ENCODE measurements around the gene CFDP1. TPM values are rescaled to one million over a fixed set of nuclear protein-coding genes. Genes with fewer than 3 reads are reported as not detected.

The CFDP1 gene
- total and polyA plus RNA-seq, 12 donors = 40.6 to 129 (median 61.4) TPM

DNA sequence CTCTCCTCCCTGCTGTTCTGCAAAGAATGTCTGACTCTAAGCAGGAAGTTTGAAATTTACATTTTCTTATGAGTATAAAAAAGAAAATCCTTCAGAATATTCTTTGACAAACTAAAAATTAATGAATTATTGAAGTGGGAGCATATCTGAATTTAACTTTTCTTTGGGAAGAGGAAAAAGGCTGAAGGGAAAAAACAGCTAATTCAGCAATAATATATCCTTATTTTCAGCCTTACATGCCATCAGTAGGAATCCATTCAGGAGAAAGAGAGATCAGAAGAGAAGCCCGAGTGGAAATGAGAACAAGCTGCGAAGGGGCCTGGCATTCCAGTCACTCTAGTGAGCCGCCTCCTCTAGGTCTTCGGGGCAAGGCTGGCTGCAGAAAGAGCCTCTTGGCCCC, 140.1 kb downstream of the CFDP1 start:
- no peaks in the 10 kb centered on the region for H3K9me3 ChIP-seq (replicated peaks in 1 of 3)
- H3K4me3 ChIP-seq = no peak overlapping the region
- H3K36me3 ChIP-seq (replicated peaks in 1 of 2) = no peaks in the 10 kb centered on the region
- H3K4me1 ChIP-seq (replicated peaks in 1 of 2) = peaks cover 0 to 15% of the 10 kb centered on the region in 2 donors
- intact Hi-C loops (cut with DNase I) = no loop called here
- TF ChIP-seq, protein P1, sequence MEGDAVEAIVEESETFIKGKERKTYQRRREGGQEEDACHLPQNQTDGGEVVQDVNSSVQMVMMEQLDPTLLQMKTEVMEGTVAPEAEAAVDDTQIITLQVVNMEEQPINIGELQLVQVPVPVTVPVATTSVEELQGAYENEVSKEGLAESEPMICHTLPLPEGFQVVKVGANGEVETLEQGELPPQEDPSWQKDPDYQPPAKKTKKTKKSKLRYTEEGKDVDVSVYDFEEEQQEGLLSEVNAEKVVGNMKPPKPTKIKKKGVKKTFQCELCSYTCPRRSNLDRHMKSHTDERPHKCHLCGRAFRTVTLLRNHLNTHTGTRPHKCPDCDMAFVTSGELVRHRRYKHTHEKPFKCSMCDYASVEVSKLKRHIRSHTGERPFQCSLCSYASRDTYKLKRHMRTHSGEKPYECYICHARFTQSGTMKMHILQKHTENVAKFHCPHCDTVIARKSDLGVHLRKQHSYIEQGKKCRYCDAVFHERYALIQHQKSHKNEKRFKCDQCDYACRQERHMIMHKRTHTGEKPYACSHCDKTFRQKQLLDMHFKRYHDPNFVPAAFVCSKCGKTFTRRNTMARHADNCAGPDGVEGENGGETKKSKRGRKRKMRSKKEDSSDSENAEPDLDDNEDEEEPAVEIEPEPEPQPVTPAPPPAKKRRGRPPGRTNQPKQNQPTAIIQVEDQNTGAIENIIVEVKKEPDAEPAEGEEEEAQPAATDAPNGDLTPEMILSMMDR (IDR thresholded peaks at IDR 0.05) = no peak
- no peak for TF ChIP-seq POLR2A (IDR thresholded peaks at IDR 0.05)
- no peak for DNase-seq
- H3K27ac ChIP-seq = no peak overlapping the region
- H3K27me3 ChIP-seq = no peaks in the 10 kb centered on the region
- 78 to 97% (median 91%) methylated on average over 4 of the region's 4 CpGs for WGBS, 4 donors

DNA sequence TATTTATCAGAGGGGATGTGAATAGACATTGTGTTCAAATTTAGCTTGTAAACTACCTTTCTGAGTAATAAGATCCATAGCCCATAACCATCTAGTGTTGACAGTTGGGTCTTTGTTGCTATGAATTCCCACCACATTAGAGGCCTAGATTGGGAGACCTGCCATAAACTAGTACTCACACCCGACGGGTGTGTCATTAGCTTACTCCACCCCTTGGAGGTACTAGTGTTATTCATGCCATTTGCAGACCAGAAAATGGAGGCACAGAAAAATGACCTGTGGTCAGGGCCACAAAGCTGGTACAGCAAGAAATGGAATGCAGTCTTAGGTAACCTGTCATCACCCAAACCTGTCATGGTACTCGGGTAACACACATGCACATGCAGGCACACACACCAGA, 140.6 kb downstream of the CFDP1 start:
- H3K36me3 ChIP-seq (replicated peaks in 1 of 2) = no peaks in the 10 kb centered on the region
- H3K27me3 ChIP-seq = no peaks in the 10 kb centered on the region
- peaks cover 0 to 16% of the 10 kb centered on the region in 2 donors for H3K4me1 ChIP-seq (replicated peaks in 1 of 2)
- intact Hi-C loops (cut with DNase I) = no loop called here
- WGBS, 4 donors = 92 to 97% (median 95%) methylated on average over 3 of the region's 3 CpGs
- no peaks in the 10 kb centered on the region for H3K9me3 ChIP-seq (replicated peaks in 1 of 3)
- no peak overlapping the region for H3K27ac ChIP-seq
- TF ChIP-seq POLR2A (IDR thresholded peaks at IDR 0.05) = no peak
- TF ChIP-seq, protein P1 (IDR thresholded peaks at IDR 0.05) = no peak
- no peak for DNase-seq
- H3K4me3 ChIP-seq = no peak overlapping the region

DNA sequence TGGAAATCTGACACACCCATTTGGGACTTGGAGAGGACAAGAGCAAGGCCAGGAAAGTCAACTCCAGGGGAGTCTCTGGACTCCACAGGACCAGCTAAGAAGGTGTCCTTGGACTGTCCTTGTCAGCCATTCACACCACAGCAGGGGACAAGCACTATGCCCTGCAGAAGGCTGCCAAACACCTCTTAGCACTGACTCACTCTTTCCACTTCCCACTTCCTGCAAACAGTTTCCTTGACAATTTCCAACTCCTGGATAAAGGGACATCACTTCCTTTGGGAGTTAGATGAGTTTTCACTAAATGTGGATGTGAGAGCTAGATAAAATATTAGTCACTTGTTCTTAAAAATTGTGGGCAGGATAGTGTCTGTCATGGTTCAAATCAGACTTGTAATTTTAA, 144.1 kb downstream of the CFDP1 start:
- no peaks in the 10 kb centered on the region for H3K36me3 ChIP-seq (replicated peaks in 1 of 2)
- TF ChIP-seq, protein P1 (IDR thresholded peaks at IDR 0.05) = no peak
- no peak for TF ChIP-seq POLR2A (IDR thresholded peaks at IDR 0.05)
- H3K4me3 ChIP-seq = no peak overlapping the region
- intact Hi-C loops (cut with DNase I) = no loop called here
- no peaks in the 10 kb centered on the region for H3K9me3 ChIP-seq (replicated peaks in 1 of 3)
- H3K4me1 ChIP-seq (replicated peaks in 1 of 2) = peaks cover 0 to 11% of the 10 kb centered on the region in 2 donors
- H3K27ac ChIP-seq = peak overlapping the region in 2 of 5 donors; percentile 10 to 30
- H3K27me3 ChIP-seq = no peaks in the 10 kb centered on the region
- DNase-seq = peak in 1 of 7 donors; percentile 25

DNA sequence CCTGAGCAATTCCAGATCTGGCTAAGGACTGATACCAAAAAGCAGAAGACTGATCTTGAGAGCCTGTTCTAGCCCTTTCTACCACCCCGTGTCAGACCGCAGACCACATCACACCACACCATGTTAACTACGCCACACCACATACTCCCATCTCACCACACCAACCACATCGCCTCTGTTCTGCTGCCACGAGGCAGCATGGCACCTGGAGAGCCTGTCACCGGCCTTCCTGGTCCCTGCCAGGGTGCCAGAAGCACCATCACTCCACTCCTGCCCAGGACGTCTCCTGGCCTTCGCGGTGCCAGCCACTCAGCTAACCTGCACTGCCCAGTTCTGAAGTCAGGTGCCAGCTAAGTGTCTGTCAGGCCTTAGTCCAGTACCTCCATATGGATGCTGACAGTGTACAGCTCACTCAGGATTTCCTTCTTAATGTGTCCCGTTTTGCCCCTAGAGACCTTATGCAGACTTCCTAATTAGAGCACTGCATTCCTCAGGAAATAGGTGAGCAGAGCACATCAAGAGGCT, 144.6 kb downstream of the CFDP1 start:
- Histone ChIP-seq H3K27me3 (no peaks in the 10 kb centered on the region), H3K36me3 (replicated peaks in 1 of 2) (no peaks in the 10 kb centered on the region), H3K4me1 (replicated peaks in 1 of 2) (peaks cover 0 to 11% of the 10 kb centered on the region in 2 donors), H3K4me3 (no peak overlapping the region), H3K9me3 (replicated peaks in 1 of 3) (no peaks in the 10 kb centered on the region), H3K27ac (peak overlapping the region in 2 of 5 donors; percentile 30 to 50)
- TF ChIP-seq POLR2A (IDR thresholded peaks at IDR 0.05) = no peak
- TF ChIP-seq, protein P1 (IDR thresholded peaks at IDR 0.05) = no peak
- intact Hi-C loops (cut with DNase I) = no loop called here
- no peak for DNase-seq
- WGBS, 4 donors = 82 to 96% (median 89%) methylated on average over 10 of the region's 10 CpGs

Measured in adrenal gland (tissue), 12 donors.